ENCODE data around the gene COBLL1. TPM values are rescaled to one million over a fixed set of nuclear protein-coding genes. Genes with fewer than 3 reads are reported as not detected.

COBLL1 gene
- total and polyA plus RNA-seq, 2 of the 4 experiments (the other 2 are of a cell fraction), result 0.79 to 1.1 TPM

- H3K9ac ChIP-seq (ENCODE audit: low read depth, low read length), result no peak overlapping the region
- H2AFZ ChIP-seq (replicated peaks; ENCODE audit: low read length, poor library complexity), result no peak overlapping the region
- no peaks in the 10 kb centered on the region for H3K36me3 ChIP-seq (ENCODE audit: control insufficient read depth, insufficient read depth, low read length)
- BruUV-seq (replicated peaks), result no TSS peak
- TF ChIP-seq RFX5 (IDR thresholded peaks at IDR 0.05; ENCODE audit: low read depth, low read length), result no peak
- no peak for TF ChIP-seq MAFK (IDR thresholded peaks at IDR 0.05; ENCODE audit: low read depth, low read length)
- no peak for TF ChIP-seq BHLHE40 (IDR thresholded peaks at IDR 0.05; ENCODE audit: low read depth, low read length)
- no peak overlapping the region for H2AK5ac ChIP-seq (ENCODE audit: low read depth, low read length)
- no peak overlapping the region for H2BK5ac ChIP-seq (ENCODE audit: low read depth, low read length, poor library complexity, severe bottlenecking)
- WGBS, 2 experiments (ENCODE audit: extremely low coverage in 2 of 2, insufficient read length in 1 of 2), result no CpG with 5 or more reads among the region's 2 CpGs
- no peak overlapping the region for H3K4ac ChIP-seq (ENCODE audit: low read depth, low read length)
- no peaks in the 10 kb centered on the region for H3K27me3 ChIP-seq (ENCODE audit: control insufficient read depth, insufficient read depth, low read length)
- H3K79me1 ChIP-seq (ENCODE audit: low read depth in 1 of 2, low read length in 2 of 2), result no peaks in the 10 kb centered on the region
- dilution Hi-C loops (cut with HindIII; ENCODE audit: low sequenced_read_pairs, unreplicated experiment), result no loop called here
- H2AK9ac ChIP-seq (replicated peaks; ENCODE audit: low read depth, low read length, poor library complexity), result no peak overlapping the region
- no peak overlapping the region for H3K27ac ChIP-seq (ENCODE audit: insufficient read depth, low read length)
- peak; percentile 40 for DNase-seq
- no peak overlapping the region for H3K23ac ChIP-seq (ENCODE audit: low read depth, low read length)
- intact Hi-C loops (cut with micrococcal nuclease), result no loop called here
- H2BK20ac ChIP-seq (ENCODE audit: low read depth, low read length), result no peak overlapping the region
- ChIA-PET CTCF (interaction anchor here (0.6 kb wide), 1 partner anchor 97 kb away, joined by 3 read pairs; no protein-coding TSS in a partner anchor), POLR2A (ENCODE audit: unreplicated experiment) (no interaction called here)
- H4K5ac ChIP-seq (ENCODE audit: low read depth, low read length), result no peak overlapping the region
- H4K91ac ChIP-seq (ENCODE audit: insufficient read depth, low read depth, low read length), result no peak overlapping the region
- no peaks in the 10 kb centered on the region for H3K9me1 ChIP-seq (ENCODE audit: insufficient read depth, low read length)
- H3K4me2 ChIP-seq (ENCODE audit: low read depth, low read length), result no peak overlapping the region
- H3K4me3 ChIP-seq (ENCODE audit: insufficient read depth, low read depth, low read length), result no peak overlapping the region
- no peak overlapping the region for H2BK120ac ChIP-seq (ENCODE audit: low read depth, low read length)
- H3K14ac ChIP-seq (replicated peaks; ENCODE audit: low read depth, low read length), result no peak overlapping the region
- no peaks in the 10 kb centered on the region for H3K9me3 ChIP-seq (ENCODE audit: control insufficient read depth, insufficient read depth, low read length)
- no peak overlapping the region for H4K8ac ChIP-seq (ENCODE audit: low read depth in 2 of 2, low read length in 2 of 2)
- no peak overlapping the region for H3K18ac ChIP-seq (ENCODE audit: low read depth, low read length)
- in situ Hi-C loops (cut with MboI; ENCODE audit: low sequenced_read_pairs), result no loop called here
- H4K20me1 ChIP-seq (ENCODE audit: insufficient read depth, low read length), result no peaks in the 10 kb centered on the region
- peak; percentile 37 for ATAC-seq (ENCODE audit: low read depth)
- H2BK15ac ChIP-seq (ENCODE audit: low read depth, low read length), result no peak overlapping the region
- H3K56ac ChIP-seq (ENCODE audit: extremely low read depth, insufficient read depth, low read length), result no peak overlapping the region
- H3K4me1 ChIP-seq (ENCODE audit: control insufficient read depth, insufficient read depth, low read length), result no peaks in the 10 kb centered on the region
Observed at GRCh38 chr2:164657129-164657528, 184.5 kb downstream of the COBLL1 start.
